GM12878 (cell line): Measurements from ENCODE around the gene AGAP1. TPM values are rescaled to one million over a fixed set of nuclear protein-coding genes. Genes with fewer than 3 reads are reported as not detected.

Experiments used
- ATAC-seq: fragments of 200-7000 bp; cut with Tn5 transposase; 3 replicates; pipeline ENCODE4 v1.9.1; 2020; ENCODE audit warnings: mild to moderate bottlenecking, moderate library complexity
- BruUV-seq: library from RNA; stranded (reverse); fragments of 400-500 nt; replicated peaks from 2 replicates; lab custom pipeline; 2021; lab: Mats Ljungman, UMichigan
- CTCF ChIA-PET: fragments of 300-600 bp; sonication (Branson Sonifier 250); formaldehyde crosslinking; extraction: SDS; loops from one replicate; lab custom pipeline; 2021; ENCODE audit warnings: inconsistent platforms; lab: Yijun Ruan, JAX
- POLR2A ChIA-PET: fragments of 350-600 bp; formaldehyde crosslinking; extraction: SDS; loops from one replicate; lab custom pipeline; 2021; ENCODE audit warnings: inconsistent platforms; lab: Charles Lee
- RAD21 ChIA-PET: fragments of 300-600 bp; sonication (Branson Sonifier 250); formaldehyde crosslinking; loops from one replicate; lab custom pipeline; 2023; ENCODE audit warnings: antibody characterized with exemption; ENCODE audit not compliant: unreplicated experiment; lab: Charles Lee
- SMC1A ChIA-PET: fragments of 300-600 bp; sonication (Branson Sonifier 250); formaldehyde crosslinking; loops from one replicate; lab custom pipeline; 2023; ENCODE audit not compliant: unreplicated experiment, uncharacterized antibody; lab: Charles Lee
- DNase-seq: peaks from one replicate; pipeline ENCODE4 v3.0.0-alpha.2; 2011; ENCODE audit warnings: low read depth, low spot score
- FAIRE-seq: peaks from 3 replicates; lab custom pipeline; 2011; peaks lifted over from hg19 to GRCh38; lab: Jason Lieb, UNC
- H2AFZ ChIP-seq: 2 replicates; pipeline ENCODE4 v1.6.0; 2011; ENCODE audit warnings: low read depth, low read length, control low read depth; ENCODE audit not compliant: control insufficient read depth
- H3K27ac ChIP-seq: 2 replicates; pipeline ENCODE4 v1.5.1; 2011; ENCODE audit warnings: control low read depth; ENCODE audit not compliant: control insufficient read depth, insufficient read depth
- H3K27me3 ChIP-seq, 2 experiments: replicated peaks in 1 of 2; 2 replicates each; pipeline versions ENCODE4 v1.6.0 to v1.6.1; 2011; ENCODE audit warnings: low read length in 1 of 2; ENCODE audit not compliant: control insufficient read depth in 2 of 2, insufficient read depth in 2 of 2
- H3K36me3 ChIP-seq, 2 experiments: 2 replicates each; pipeline ENCODE4 v1.5.1; 2011; ENCODE audit warnings: low read length in 1 of 2; ENCODE audit not compliant: control insufficient read depth in 2 of 2, insufficient read depth in 2 of 2
- H3K4me1 ChIP-seq: 2 replicates; pipeline ENCODE4 v1.6.1; 2011; ENCODE audit warnings: mild to moderate bottlenecking, low read length, moderate library complexity, mixed read lengths; ENCODE audit not compliant: control insufficient read depth, insufficient read depth
- H3K4me2 ChIP-seq: 2 replicates; pipeline ENCODE4 v1.6.0; 2011; ENCODE audit warnings: control low read depth; ENCODE audit not compliant: control insufficient read depth, insufficient read depth
- H3K4me3 ChIP-seq: fragments of 200-600 bp; sonication (generic); 2 replicates; pipeline ENCODE4 v1.5.1; 2016
- H3K79me2 ChIP-seq: 2 replicates; pipeline ENCODE4 v1.6.0; 2011; ENCODE audit warnings: low read length; ENCODE audit not compliant: control insufficient read depth, insufficient read depth
- H3K9ac ChIP-seq: 2 replicates; pipeline ENCODE4 v1.8.0; 2011; ENCODE audit warnings: low read length, control low read depth, mixed read lengths; ENCODE audit not compliant: control insufficient read depth, insufficient read depth
- H3K9me3 ChIP-seq: replicated peaks from 3 replicates; pipeline ENCODE4 v1.5.1; 2011; ENCODE audit warnings: mild to moderate bottlenecking, low read length; ENCODE audit not compliant: control insufficient read depth, insufficient read depth
- H4K20me1 ChIP-seq: 2 replicates; pipeline ENCODE4 v1.6.0; 2011; ENCODE audit not compliant: control insufficient read depth, insufficient read depth
- BCL3 ChIP-seq: IDR thresholded peaks from 2 replicates; pipeline ENCODE4 v1.6.1; 2011; ENCODE audit warnings: borderline replicate concordance, low read depth, mild to moderate bottlenecking, moderate library complexity, low read length; ENCODE audit not compliant: insufficient read depth, poor library complexity, severe bottlenecking
- BCLAF1 ChIP-seq: fragments of 450-650 bp; IDR thresholded peaks from 2 replicates; pipeline ENCODE4 v1.6.1; 2017; ENCODE audit warnings: antibody characterized with exemption, mild to moderate bottlenecking, moderate library complexity
- BRCA1 ChIP-seq: IDR thresholded peaks from 2 replicates; pipeline ENCODE4 v1.6.1; 2011; ENCODE audit warnings: low read depth, low read length, improper control_type of control experiment
- CEBPB ChIP-seq, 2 experiments: fragments of 150-350 bp in 1 of 2; IDR thresholded peaks; 2 replicates each; pipeline ENCODE4 v1.6.1; 2012 to 2014; ENCODE audit warnings: low read depth in 2 of 2, low read length in 2 of 2, borderline replicate concordance in 1 of 2, inconsistent platforms in 1 of 2
- GABPA ChIP-seq: IDR thresholded peaks from 2 replicates; pipeline ENCODE4 v1.6.1; 2014; ENCODE audit warnings: antibody characterized with exemption, low read depth, mild to moderate bottlenecking, inconsistent platforms
- HSF1 ChIP-seq: fragments of 150-350 bp; IDR thresholded peaks from 2 replicates; pipeline ENCODE4 v1.6.1; 2014; ENCODE audit warnings: mild to moderate bottlenecking, low read depth, low read length
- IRF4 ChIP-seq: IDR thresholded peaks from 2 replicates; pipeline ENCODE4 v1.6.1; 2011; ENCODE audit warnings: low read depth, low read length
- KDM1A ChIP-seq: fragments of 200-600 bp; sonication (generic); IDR thresholded peaks from 2 replicates; pipeline ENCODE4 v1.6.1; 2016; ENCODE audit warnings: borderline replicate concordance
- NFYB ChIP-seq: IDR thresholded peaks from 2 replicates; pipeline ENCODE4 v1.6.1; 2011; ENCODE audit warnings: low read depth, mild to moderate bottlenecking, low read length, improper control_type of control experiment, moderate library complexity; ENCODE audit not compliant: insufficient read depth
- PAX5 ChIP-seq: IDR thresholded peaks from 2 replicates; pipeline ENCODE4 v1.6.1; 2011; ENCODE audit warnings: low read depth, low read length, borderline replicate concordance
- RB1 ChIP-seq: fragments of 450-650 bp; formaldehyde crosslinking; IDR thresholded peaks from 2 replicates; pipeline ENCODE4 v1.6.1; 2017; ENCODE audit warnings: mild to moderate bottlenecking, borderline replicate concordance
- SKIL ChIP-seq: fragments of 450-650 bp; IDR thresholded peaks from 2 replicates; pipeline ENCODE4 v1.6.1; 2017; ENCODE audit warnings: mild to moderate bottlenecking, low read depth, inconsistent platforms; ENCODE audit not compliant: poor library complexity, severe bottlenecking
- SMAD1 ChIP-seq: fragments of 450-650 bp; IDR thresholded peaks from 2 replicates; pipeline ENCODE4 v1.6.1; 2018; ENCODE audit warnings: mild to moderate bottlenecking, low read depth; ENCODE audit not compliant: partially characterized antibody
- SUPT20H ChIP-seq: IDR thresholded peaks from 2 replicates; pipeline ENCODE4 v1.6.1; 2011; ENCODE audit warnings: low read depth, mild to moderate bottlenecking, low read length, moderate library complexity, borderline replicate concordance; ENCODE audit not compliant: control insufficient read depth
- YBX1 ChIP-seq: fragments of 450-650 bp; IDR thresholded peaks from 2 replicates; pipeline ENCODE4 v1.6.1; 2016; ENCODE audit warnings: antibody characterized with exemption
- ZNF207 ChIP-seq: fragments of 450-650 bp; IDR thresholded peaks from 2 replicates; pipeline ENCODE4 v1.6.1; 2014; ENCODE audit warnings: antibody characterized with exemption, mild to moderate bottlenecking, borderline replicate concordance
- ZNF217 ChIP-seq: fragments of 450-650 bp; IDR thresholded peaks from 2 replicates; pipeline ENCODE4 v1.6.1; 2017; ENCODE audit warnings: antibody characterized with exemption, mild to moderate bottlenecking
- ZSCAN29 ChIP-seq: fragments of 450-650 bp; IDR thresholded peaks from 2 replicates; pipeline ENCODE4 v1.6.1; 2017; ENCODE audit warnings: mild to moderate bottlenecking, moderate library complexity
- WGBS: methylation state at CpG from one replicate; pipeline ENCODE4 v1.1.6; 2016; ENCODE audit warnings: low lambda C conversion rate; ENCODE audit not compliant: insufficient replicate concordance, insufficient coverage; ENCODE audit errors: missing lambda C conversion rate; 5-methylcytosine and 5-hydroxymethylcytosine counted together
- in situ Hi-C: fragments of 300-500 bp; cut with MboI; formaldehyde crosslinking; loops from 9 replicates; pipeline ENCODE4 v1.14.3; 2018; ENCODE audit warnings: mixed read lengths
- intact Hi-C: fragments of 100-400 bp; cut with micrococcal nuclease; formaldehyde crosslinking; loops from one replicate; pipeline ENCODE4 v1.14.2; 2022; ENCODE audit not compliant: unreplicated experiment
- polyA plus RNA-seq, 11 experiments: library from polyadenylated mRNA; depleted of rRNA in 4 of 11; unstranded in 6 of 11; stranded (reverse) in 5 of 11; fragments of >200 nt; fragmentation: Nextera tagmentation in 4 of 11; fragmentation: Illumina TruSeq in 1 of 11; extraction: Ambion mirVana in 4 of 11; extraction: Trizol in 1 of 11; gene quantifications; 1 replicate in 1 of 11; 2 replicates in 10 of 11; pipeline versions ENCODE4 v1.2.1 to v1.2.3, GENCODE V29; 2011 to 2016; ENCODE audit warnings: inconsistent platforms in 2 of 11, missing spikeins in 2 of 11, low read depth in 1 of 11
- total RNA-seq, 4 experiments: library from RNA; depleted of rRNA in 3 of 4; stranded (reverse); fragments of >200 nt in 3 of 4; fragmentation: Illumina TruSeq in 1 of 4; extraction: Trizol in 1 of 4; gene quantifications; 2 replicates each; pipeline versions ENCODE4 v1.2.1 to v1.2.3, GENCODE V29; 2013 to 2021

The AGAP1 gene
- total and polyA plus RNA-seq, 10 of the 15 experiments (the other 5 are each of a cell fraction or from before 2014, with no cell fraction given): 0.05 to 0.15 (median 0.06) TPM; not detected in 7

GRCh38 chr2:235841863-235842262 lies 348.0 kb downstream of the AGAP1 start:
- H3K79me2 ChIP-seq: no peaks in the 10 kb centered on the region
- H2AFZ ChIP-seq: no peak overlapping the region
- no peaks in the 10 kb centered on the region for H3K9me3 ChIP-seq
- no peak overlapping the region for H3K4me2 ChIP-seq
- no peak for ATAC-seq
- in situ Hi-C loops: no loop called here
- SMC1A ChIA-PET: no interaction called here
- FAIRE-seq: no peak
- TF ChIP-seq BCLAF1: no peak
- no peak for TF ChIP-seq ZNF207
- TF ChIP-seq BRCA1: no peak
- no peak for TF ChIP-seq ZNF217
- TF ChIP-seq NFYB: no peak
- no peak for TF ChIP-seq RB1
- TF ChIP-seq BCL3: no peak
- TF ChIP-seq ZSCAN29: no peak
- TF ChIP-seq SMAD1: no peak
- no peak for TF ChIP-seq SKIL
- no peak for TF ChIP-seq YBX1
- no peak for TF ChIP-seq CEBPB (IDR thresholded peaks at IDR 0.05; ENCODE audit: borderline replicate concordance in 1 of 2, low read depth in 2 of 2, low read length in 2 of 2)
- TF ChIP-seq IRF4: no peak
- TF ChIP-seq HSF1: no peak
- TF ChIP-seq KDM1A: no peak
- no peak for TF ChIP-seq PAX5
- TF ChIP-seq SUPT20H: no peak
- TF ChIP-seq GABPA: no peak
- no peaks in the 10 kb centered on the region for H3K27me3 ChIP-seq
- no peak overlapping the region for H3K4me3 ChIP-seq
- intact Hi-C loops: no loop called here
- DNase-seq: no peak
- RAD21 ChIA-PET: no interaction called here
- no peaks in the 10 kb centered on the region for H3K36me3 ChIP-seq
- no peak overlapping the region for H3K27ac ChIP-seq
- no peaks in the 10 kb centered on the region for H4K20me1 ChIP-seq
- CTCF ChIA-PET: no interaction called here
- POLR2A ChIA-PET: no interaction called here
- H3K4me1 ChIP-seq: no peaks in the 10 kb centered on the region
- WGBS: 44% methylated on average over 13 of the region's 13 CpGs
- BruUV-seq: no TSS peak
- no peak overlapping the region for H3K9ac ChIP-seq
